Stimulated activated naive CD4-positive, alpha-beta T cell (primary cell): Measurements from ENCODE around the gene KDM4F.
"Not testable (repeated sequence)": the region's sequence is repeated elsewhere in the genome, so short reads cannot be mapped to it uniquely, and the experiment has no call there.

Experiments used
- DNase-seq, 6 experiments: peaks; one replicate each; lab custom pipeline; 2025; lab: John Stamatoyannopoulos, UW

The KDM4F gene

DNA sequence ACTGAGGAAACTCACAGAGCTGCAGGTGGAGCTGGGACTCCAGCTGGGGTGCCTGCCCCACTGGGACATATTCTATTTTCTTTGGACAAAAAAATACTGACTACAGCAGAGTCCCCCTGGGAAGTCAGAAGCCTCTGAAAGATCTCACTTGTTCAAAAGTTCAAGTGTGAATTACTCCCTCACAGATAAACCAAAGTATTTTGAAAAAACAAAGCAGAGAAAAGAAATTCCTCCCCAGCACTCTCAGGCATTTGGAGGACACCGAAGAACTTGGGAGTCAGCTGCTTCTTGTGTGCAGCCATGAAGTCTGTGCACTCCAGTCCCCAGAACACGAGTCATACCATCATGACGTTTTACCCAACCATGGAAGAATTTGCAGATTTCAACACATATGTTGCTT is at the start of gene KDM4F:
KDM4F (plus strand) TSS at position 301 of the 400 bp plus-strand sequence.
- not testable (repeated sequence) for DNase-seq

DNA sequence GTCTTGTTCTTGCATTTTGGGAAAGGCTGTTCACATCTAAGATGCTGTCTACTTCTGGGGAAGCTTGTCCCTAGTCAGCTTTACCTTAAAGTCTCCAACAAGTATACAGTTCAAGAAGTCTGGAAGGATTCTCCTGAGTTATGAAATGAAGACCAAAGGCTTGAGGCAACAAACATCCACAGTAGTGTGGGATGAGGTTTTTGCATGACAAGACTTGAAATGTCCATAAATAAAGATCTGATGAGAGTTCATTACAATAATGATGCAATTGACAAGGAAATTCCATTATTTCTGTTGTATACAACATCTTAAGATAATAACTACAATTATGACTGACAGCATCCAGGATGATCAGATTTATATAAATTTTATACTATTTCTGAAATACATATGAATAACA is 45.5 kb upstream of the KDM4F start:
- no peak for DNase-seq

DNA sequence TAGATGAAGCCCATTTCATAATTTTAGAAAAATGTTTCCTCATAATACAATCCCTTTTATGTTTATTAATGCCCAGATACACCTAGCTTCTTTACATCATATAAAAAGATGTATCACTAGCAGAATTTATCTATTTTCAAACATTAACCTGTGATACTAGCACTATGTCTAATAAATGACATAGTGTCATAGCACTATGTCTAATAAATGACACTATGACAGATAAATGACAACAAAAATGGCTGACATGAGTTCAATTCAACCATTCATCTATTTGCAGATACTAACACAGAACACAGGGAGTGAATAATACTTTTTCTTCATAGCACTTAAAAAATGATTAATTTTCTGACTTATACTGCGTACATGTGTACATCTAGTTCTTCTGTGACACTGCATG is 43.6 kb upstream of the KDM4F start:
- DNase-seq, result no peak

DNA sequence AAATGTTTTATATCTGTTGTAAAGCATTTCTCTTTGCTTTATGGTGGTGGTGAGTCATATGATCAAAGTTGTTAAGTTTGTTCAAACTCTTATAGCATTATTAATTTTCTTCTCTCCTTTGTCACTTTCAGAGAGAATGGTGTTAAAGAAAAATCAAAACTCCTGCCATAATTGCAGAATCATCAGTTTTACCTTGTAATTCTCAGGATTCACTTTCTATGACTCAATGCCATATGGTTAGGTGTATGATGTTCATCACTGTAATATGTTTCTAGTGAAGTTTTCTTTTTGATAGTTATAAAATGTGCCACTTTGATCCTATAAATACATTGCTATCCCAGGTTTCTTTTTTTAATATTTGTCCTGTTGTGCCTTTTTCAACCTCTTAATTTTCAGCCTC is 37.8 kb upstream of the KDM4F start:
- DNase-seq, result no peak

DNA sequence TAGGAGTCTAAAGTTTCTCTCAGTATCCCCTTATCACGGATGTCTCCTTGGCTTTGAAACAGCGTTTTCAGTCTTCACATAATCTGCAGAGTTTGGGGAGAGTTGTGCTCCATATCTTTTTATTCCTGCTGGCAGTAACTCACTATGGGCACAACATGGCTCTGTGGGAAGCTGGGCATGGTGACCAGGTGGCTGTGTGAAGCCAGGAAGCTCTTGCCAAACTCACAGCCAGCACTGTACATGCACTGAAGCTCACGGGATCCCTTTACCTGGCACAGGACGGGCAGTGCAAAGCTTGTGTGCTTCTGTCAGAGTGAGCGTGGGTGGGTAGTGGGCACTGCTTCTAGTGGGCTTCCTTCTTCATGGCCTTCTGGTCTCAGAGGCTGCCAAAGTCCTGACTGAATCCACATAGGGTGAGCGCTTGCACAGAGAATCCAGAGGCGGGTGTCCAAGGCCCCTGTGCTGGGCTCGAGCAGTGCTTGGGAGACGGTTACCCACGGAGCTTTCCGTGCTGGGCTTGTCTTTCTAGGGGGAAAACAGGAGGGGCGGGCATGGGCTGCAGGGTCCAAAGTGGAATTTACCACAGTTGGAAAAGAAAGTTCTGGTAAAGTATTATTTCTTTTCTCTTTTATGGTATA is 34.9 kb upstream of the KDM4F start:
- no peak for DNase-seq

DNA sequence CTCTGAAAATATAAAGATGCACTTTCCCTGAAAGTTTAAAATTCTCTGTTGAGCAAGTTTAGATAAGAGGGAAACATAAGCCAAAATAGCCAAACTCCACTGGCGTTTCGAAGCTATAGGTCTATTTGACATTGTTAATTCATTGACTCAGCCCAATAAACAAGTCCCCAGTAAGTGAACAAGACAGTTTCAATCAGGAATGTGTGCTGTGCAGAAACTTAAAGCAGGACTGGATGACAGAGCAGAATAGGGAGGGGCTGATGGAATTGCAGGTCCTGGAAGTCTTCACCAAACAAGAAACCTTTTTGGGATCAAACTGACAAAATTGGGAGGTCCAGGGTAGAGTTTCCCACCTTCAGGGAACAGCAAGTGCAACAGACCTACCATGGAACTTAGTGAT is 33.1 kb upstream of the KDM4F start:
- no peak for DNase-seq

DNA sequence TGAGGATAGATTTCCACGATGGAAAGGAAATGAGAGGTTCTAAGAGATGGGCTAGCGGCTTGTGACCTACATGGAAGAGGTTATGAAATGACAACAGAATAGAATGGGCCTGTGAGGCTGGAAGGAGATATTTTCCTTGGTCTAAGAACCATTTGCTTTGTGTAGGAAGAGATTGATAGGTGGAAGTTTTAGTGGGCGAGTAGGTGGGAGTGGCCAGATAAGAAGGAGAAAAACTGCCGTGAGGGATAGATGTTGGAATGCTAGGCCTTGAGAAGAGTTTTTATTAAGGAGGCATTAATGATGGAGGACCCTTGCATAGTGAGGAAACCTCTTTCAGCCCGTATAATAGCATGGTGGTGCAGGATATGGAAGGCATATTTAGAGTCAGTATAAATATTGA is 27.8 kb upstream of the KDM4F start:
- DNase-seq, result not testable (repeated sequence)

DNA sequence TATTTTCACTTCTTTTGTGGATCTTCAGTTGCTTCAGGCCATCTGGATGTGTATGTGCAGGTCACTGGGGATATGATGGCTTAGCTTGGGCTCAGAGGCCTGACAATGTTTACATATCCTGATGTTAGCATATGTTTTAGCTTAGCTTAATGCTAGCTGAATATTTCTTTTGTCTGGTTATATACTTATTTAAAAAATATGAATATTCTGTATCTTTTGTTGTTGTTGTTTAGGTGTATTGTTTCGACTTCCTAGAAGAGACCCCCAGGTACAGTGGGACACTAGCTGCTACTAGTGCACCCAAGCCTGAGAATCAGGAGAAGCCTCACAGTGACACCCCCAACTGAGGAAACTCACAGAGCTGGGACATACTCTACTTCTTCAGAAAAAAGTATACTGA is 24.3 kb upstream of the KDM4F start, which contains the start of gene KDM4E:
KDM4E (plus strand) TSS at position 301 of the 400 bp plus-strand sequence. CDS start 300 bp downstream, outside the sequence.
- DNase-seq, result no peak

DNA sequence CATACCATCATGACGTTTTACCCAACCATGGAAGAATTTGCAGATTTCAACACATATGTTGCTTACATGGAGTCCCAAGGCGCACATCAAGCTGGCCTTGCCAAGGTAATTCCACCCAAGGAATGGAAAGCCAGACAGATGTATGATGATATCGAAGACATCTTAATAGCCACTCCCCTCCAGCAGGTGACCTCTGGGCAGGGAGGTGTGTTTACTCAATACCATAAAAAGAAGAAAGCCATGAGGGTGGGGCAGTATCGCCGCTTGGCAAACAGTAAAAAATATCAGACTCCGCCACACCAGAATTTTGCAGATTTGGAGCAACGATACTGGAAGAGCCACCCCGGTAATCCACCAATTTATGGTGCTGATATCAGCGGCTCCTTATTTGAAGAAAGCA is 23.6 kb upstream of the KDM4F start:
- DNase-seq, result not testable (repeated sequence)

DNA sequence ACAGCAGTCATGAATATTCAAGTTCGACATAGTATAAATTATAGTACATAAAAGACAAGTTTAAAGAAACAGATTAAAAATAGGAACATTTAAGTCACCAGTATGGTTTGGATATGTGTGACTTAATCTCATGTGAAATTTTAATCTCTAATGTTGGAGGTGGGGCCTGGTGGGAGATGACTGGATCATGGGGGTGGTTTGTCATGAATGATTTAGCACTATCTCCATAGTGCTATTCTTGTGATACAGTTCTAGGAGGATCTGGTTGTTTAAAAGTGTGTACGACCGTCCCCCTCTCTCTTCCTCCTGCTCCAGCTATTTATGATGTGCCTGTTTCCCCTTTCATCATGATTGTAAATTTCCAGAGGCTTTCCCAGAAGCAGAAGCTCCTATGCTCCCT is 20.9 kb upstream of the KDM4F start:
- no peak for DNase-seq

DNA sequence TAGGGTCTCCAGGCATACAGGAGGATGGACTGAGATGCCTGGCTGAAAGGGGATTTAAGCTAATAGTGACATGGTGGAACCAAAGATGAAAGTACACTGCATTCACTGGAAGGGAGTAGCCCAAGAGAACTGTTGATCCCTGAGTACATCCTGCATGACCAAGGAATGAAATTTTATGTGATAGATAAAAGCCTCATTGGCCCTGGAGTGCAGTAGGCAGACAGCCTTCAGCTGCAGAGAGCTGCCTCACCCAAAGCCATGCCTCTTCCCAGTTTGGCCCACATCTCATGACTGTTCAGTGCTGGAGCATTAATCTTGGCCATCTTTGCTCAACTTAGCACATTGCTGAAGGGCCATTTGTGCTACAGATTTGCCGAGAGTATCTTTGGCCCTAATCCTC is 16.2 kb upstream of the KDM4F start:
- no peak for DNase-seq

DNA sequence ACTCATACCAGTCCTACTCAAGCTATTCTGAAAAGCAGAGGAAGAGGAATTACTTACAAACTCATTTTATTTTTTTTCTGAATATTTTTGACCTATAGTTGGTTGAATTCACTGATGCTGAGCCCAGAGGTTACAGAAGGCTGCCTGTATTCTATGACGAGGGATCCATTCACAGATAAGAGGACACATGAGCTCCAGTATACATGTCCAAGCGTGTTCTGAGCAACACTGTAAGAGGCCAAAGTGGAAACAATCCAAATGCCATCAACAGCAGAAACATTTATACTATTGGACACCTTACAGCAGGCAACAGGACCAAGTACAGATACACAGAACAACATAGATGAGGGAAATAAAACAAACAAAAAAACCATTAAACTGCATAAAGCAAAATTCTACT is 13.9 kb upstream of the KDM4F start:
- DNase-seq, result no peak

DNA sequence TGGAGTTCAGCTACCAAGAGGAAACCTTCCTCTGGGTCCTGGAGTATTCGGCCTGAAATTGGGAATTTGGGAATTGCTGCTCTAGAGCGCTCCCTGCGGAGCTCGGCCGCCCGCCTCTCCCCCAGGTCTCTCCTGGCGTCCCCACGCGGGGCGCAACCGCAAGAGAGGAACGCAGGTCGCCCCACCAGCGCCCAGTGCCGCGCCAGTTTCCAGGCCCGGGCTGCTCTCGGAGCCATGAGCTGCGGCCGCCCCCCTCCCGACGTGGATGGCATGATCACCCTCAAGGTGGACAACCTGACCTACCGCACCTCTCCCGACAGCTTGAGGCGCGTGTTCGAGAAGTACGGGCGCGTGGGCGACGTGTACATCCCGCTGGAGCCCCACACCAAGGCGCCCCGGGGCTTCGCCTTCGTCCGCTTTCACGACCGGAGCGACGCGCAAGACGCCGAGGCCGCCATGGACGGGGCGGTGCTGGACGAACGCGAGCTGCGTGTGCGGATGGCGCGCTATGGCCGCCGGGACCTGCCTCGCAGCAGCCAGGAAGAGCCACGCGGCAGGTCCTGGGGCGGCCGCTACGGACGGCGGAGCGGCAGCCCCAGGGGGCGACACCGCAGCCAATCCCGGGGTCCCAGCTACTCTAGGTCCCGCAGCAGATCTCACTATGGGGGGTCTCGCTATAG is 11.7 kb upstream of the KDM4F start:
- DNase-seq, result not testable (repeated sequence)

DNA sequence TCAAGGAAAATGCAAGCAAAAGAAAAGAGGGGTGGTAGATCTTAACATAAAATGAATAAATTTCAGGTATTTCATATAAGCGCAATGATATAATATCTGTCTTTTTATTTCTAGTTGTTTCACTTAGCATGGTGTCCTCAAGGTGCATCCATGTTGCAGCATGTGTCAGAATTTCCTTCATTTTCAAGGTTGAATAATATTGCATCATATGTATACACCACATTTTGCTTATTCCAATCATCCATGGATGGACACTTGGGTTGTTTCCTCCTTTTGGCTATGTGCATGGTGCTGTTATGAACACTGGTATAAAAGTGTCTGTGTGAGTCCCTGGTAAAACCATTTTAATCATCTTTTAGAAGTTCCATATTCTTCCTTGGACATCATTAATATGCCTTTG is 7.0 kb upstream of the KDM4F start:
- no peak for DNase-seq

DNA sequence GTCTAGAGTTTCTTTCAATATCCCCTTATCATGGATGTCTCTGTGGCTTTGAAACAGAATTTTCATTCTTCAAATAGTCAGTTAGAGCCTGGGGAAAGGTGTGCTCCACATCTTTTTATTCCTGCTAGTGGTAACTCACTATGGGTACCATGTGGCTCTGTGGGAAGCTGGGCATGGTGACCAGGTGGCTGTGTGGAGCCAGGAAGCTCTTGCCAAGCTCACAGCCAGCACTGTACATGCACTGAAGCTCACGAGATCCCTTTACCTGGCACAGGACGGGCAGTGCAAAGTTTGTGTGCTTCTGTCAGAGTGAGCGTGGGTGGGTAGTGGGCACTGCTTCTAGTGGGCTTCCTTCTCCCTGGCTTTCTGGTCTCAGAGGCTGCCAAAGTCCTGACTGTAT is 6.3 kb upstream of the KDM4F start:
- DNase-seq, result no peak

DNA sequence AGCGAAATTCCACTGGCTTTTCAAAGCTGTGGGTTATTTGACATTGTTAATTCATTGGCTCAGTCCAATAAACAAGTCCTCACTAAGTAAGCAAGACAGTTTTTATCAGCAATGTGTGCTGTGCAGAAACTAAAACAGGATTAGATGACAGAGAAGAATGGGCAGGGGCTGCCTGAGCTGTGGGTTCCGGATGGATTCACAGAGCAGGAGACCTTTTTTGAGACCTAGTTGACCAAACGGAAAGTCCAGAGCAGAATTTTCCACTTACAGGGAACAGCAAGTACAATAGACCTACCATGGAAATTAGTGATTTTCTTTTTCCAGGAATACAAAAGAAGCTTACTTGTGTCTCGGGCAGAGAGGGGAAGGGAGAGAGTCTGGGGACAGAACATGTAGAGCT is 5.2 kb upstream of the KDM4F start:
- DNase-seq, result no peak

DNA sequence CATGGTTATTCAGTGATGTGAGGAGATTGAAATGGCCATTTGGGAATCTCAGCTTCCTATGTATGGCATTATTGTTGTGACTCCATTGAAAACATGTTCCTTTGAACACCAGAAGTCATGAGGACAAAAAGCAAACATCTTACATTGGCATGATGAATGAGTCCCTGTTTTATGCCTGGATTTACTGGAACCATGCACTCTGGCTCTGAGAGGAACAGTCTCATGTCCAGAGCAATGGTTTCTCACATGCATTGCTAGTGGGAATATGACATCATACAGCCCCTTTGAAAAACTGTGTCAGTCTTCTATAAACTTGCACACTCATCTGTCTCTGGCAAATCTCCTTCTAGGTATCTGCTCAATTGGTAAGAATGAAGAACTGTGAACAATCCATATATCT is 3.4 kb upstream of the KDM4F start:
- DNase-seq, result no peak

DNA sequence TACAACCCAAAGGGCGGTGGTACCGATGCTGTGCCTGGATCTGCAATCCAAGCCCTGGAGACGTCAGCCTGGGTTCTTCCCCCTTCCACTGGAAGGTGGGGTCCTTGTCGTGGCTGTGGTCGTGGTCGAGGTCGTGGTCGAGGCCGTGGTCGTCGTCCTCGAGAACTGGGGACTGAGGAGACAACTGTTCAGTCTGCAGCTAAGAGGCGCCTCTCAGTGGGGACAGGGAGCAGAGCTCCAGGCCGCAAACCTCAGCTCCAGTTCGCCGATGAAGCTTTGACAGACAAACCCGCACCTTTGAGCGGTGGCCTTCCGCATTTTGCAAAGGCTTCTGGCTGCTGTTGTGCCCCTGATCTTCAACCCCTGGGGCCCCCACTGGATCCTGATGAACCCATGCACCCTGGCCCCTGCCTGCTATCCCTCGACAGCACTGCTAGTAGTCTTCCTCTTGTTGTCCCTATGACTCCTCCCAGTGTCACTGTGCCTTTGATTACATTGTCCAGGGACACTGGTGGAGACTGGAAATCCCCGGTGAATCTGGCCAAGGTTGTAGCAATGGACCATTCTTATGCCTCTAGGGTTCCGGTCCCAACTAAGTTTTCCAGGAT is 1.5 kb downstream of the KDM4F start:
- DNase-seq, result no peak

DNA sequence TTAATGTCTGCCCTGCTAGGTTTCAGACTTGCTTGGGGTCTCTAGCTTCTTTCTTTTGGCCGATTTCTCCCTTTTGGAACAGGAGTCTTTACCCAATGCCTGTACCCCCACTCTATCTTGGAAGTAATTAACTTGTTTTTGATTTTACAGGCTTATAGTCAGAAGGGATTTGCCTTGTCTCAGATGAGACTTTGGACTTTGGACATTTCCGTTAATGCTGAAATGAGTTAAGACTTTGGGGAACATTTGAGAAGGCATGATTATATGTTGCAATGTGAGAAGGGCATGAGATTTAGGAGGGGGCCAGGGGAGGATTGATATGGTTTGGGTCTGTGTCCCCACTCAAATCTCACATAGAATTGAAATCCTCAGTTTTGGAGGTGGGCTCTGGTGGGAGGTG is 5.1 kb downstream of the KDM4F start:
- DNase-seq, result no peak

DNA sequence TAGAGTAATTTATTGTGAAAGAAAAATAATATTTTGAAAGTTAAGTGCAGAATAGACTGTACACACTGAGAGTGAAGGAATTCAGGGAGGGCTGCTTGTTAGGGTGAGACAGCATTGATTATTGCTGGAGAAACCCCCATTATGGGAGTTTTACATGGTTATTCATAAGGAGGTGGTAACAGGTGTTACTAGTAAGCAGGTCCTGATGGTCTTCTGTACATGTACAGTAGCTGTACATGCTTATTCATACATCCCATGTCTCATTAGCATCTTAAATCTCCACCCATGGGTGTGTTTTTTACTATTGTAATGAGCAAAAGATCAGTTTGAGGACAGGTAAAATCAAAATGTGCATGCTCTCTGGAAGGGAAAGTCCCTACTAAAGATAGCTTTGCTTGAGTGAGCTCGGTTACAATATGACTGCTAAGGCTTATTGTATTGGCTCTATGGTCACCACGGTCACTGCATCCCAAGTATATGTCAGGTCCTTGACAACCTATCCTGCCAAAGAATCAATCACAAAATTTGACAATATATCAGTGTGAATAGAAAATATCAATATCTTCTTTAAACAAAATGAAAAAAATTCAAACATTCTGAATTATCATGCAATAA is 6.2 kb downstream of the KDM4F start:
- DNase-seq, result no peak

DNA sequence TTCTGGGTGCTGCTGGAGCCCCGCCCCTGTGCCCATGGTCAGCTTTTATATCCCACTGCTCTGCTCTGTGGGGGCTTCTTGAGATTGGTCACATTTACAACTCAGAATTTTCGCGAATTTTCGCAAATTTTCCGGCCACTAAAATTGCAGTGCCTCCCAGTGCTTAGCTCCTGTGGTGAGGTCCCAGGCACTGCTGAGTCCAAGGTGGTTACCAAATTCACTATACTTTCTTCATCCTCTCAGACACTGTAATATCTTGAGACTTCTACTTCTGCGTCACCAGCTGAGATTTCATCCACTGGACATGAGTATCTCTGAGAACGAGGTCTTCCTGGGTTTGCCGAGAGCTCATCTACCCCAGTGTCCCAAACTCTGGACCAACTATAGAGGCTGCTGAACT is 8.7 kb downstream of the KDM4F start:
- DNase-seq, result no peak

DNA sequence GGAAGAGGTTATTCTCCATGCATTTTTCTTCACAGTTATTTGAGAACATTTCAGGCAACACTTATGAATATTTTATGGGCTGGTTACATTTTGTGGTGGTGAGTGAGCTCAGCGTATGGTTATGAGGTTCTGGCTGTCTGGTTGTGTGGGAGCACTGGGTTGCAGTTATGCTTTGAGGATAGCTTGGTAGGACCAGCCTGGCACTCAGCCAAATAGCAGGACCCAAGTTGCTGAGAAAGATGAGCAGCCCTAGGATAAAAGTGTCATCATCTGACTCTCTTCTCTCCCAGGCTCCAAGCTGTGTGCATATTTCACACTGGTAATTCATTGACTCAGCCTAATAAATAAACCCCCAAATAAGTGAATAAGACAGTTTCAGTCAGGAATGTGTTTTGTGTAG is 9.4 kb downstream of the KDM4F start:
- no peak for DNase-seq

DNA sequence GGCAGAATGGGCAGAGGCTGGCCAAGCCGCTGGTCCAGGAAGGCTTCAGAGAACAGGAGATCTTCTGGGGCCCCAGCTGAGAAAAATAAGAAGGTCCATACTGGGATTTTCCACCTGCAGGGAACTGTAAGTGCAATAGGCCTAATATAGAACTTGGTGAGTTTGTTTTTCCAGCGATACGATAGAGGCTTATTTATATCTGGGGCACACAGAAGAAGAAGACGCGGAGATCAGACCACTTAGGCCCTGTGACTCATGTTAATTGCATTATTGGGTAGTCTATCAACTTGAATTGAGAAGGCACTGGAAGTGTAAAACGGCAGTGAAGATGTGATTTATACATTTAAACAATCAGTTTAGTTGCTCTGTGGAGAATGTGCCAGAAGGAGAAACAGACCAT is 9.8 kb downstream of the KDM4F start:
- DNase-seq, result no peak
